Right hindlimb (tissue), 1 donor: ENCODE data around the gene LRRC58.
A peak's percentile ranks its signal among the peaks of the same experiment; 100 is the strongest.
"Not testable (repeated sequence)": the region's sequence is repeated elsewhere in the genome, so short reads cannot be mapped to it uniquely, and the experiment has no call there.

Experiments used
- DNase-seq: peaks from one replicate; pipeline ENCODE4 v3.0.0-alpha.2; 2018

The LRRC58 gene

GRCh38 chr3:120338517-120338916, 10.6 kb downstream of the LRRC58 start:
- no peak for DNase-seq

- DNase-seq = no peak
Measured at GRCh38 chr3:120332646-120333045, 16.5 kb downstream of the LRRC58 start.

- DNase-seq = no peak
Measured at GRCh38 chr3:120331076-120331475, 18.1 kb downstream of the LRRC58 start.

GRCh38 chr3:120326784-120327183, 22.4 kb downstream of the LRRC58 start:
- no peak for DNase-seq

GRCh38 chr3:120324190-120324589, 25.0 kb downstream of the LRRC58 start:
- no peak for DNase-seq

GRCh38 chr3:120323761-120324160, 25.4 kb downstream of the LRRC58 start:
- DNase-seq = not testable (repeated sequence)

- DNase-seq = no peak
Measured at GRCh38 chr3:120311863-120312794, 37.0 kb downstream of the LRRC58 start.

- no peak for DNase-seq
Measured at GRCh38 chr3:120306519-120307455, 42.4 kb downstream of the LRRC58 start.

- no peak for DNase-seq
Measured at GRCh38 chr3:120304616-120305015, 44.5 kb downstream of the LRRC58 start.

- no peak for DNase-seq
Measured at GRCh38 chr3:120302361-120302760, 46.8 kb downstream of the LRRC58 start.

GRCh38 chr3:120300971-120301370, 48.2 kb downstream of the LRRC58 start:
- DNase-seq = no peak

- DNase-seq = no peak
Measured at GRCh38 chr3:120299403-120299802, 49.8 kb downstream of the LRRC58 start.

- no peak for DNase-seq
Measured at GRCh38 chr3:120298996-120299395, 50.2 kb downstream of the LRRC58 start.

- not testable (repeated sequence) for DNase-seq
Measured at GRCh38 chr3:120291552-120291951, 57.6 kb downstream of the LRRC58 start.

- no peak for DNase-seq
Measured at GRCh38 chr3:120289636-120290035, 59.5 kb downstream of the LRRC58 start.

- no peak for DNase-seq
Measured at GRCh38 chr3:120286465-120286864, 62.7 kb downstream of the LRRC58 start.

- DNase-seq = no peak
Measured at GRCh38 chr3:120285508-120285841, 63.7 kb downstream of the LRRC58 start.

- peak; percentile 49 for DNase-seq
Measured at GRCh38 chr3:120284747-120285507, 64.2 kb downstream of the LRRC58 start, which contains the start of gene GPR156. GPR156 (minus strand) TSS chr3:120285222; CDS start chr3:120244098, 41,124 bp downstream.

- DNase-seq = no peak
Measured at GRCh38 chr3:120281261-120281660, 67.9 kb downstream of the LRRC58 start.

- no peak for DNase-seq
Measured at GRCh38 chr3:120280566-120280965, 68.6 kb downstream of the LRRC58 start.

GRCh38 chr3:120280026-120280425, 69.1 kb downstream of the LRRC58 start:
- no peak for DNase-seq

GRCh38 chr3:120276767-120277166, 72.4 kb downstream of the LRRC58 start:
- no peak for DNase-seq

GRCh38 chr3:120275618-120276017, 73.5 kb downstream of the LRRC58 start:
- DNase-seq = peak; percentile 55
